ENCODE data around the gene GNG7.
"Not testable (repeated sequence)": the region's sequence is repeated elsewhere in the genome, so short reads cannot be mapped to it uniquely, and the experiment has no call there.

GRCh38 chr19:2529942-2530341, 172.6 kb downstream of the GNG7 start:
- TF ChIP-seq SP1 (IDR thresholded peaks at IDR 0.05); FOXM1 (IDR thresholded peaks at IDR 0.05; ENCODE audit: borderline replicate concordance); FOXA1 (IDR thresholded peaks at IDR 0.05); CTBP1 (IDR thresholded peaks at IDR 0.05; ENCODE audit: borderline replicate concordance); BHLHE40 (IDR thresholded peaks at IDR 0.05; ENCODE audit: borderline replicate concordance); SUZ12 (IDR thresholded peaks at IDR 0.05); ELF4 (IDR thresholded peaks at IDR 0.05); TARDBP (IDR thresholded peaks at IDR 0.05); ARNT (IDR thresholded peaks at IDR 0.05); FOXK2 (IDR thresholded peaks at IDR 0.05); L3MBTL2 (conservative IDR thresholded peaks at IDR 0.05): not testable (repeated sequence)
